IPS-18c (cell line): ENCODE data around the gene ANGPTL1.

Experiments used
- H3K4me3 ChIP-seq: 2 replicates; pipeline ENCODE4 v1.7.0; 2013; ENCODE audit warnings: low read depth, mild to moderate bottlenecking, low read length, moderate library complexity; ENCODE audit not compliant: insufficient read depth
- H3K9me3 ChIP-seq: one replicate; pipeline ENCODE4 v1.6.1; 2013; ENCODE audit warnings: mild to moderate bottlenecking, low read length, moderate library complexity; ENCODE audit not compliant: control insufficient read depth, insufficient read depth

The ANGPTL1 gene

GRCh38 chr1:178810585-178810984 is 60.3 kb downstream of the ANGPTL1 start:
- Histone ChIP-seq H3K4me3 (no peak overlapping the region), H3K9me3 (no peaks in the 10 kb centered on the region)

DNA sequence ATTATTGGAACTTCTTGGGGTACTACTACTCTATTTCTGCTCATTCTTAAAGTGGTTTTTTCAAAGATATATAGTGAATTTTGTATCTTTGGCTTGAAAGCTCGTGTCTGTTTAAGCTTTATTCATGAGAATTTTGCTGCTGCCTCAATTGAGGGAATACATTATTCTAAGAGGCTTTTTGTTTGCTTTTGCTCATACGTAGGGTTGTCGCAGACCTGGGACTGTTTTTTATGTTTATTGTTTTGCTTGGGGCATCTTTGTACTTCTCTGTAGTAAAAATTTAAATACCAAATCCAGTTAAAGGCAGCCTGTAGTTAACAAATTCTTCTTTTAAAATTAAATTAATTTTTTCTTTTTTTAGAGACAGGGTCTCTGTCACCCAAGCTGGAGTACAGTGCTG is 62.3 kb downstream of the ANGPTL1 start:
- Histone ChIP-seq H3K4me3 (no peak overlapping the region), H3K9me3 (no peaks in the 10 kb centered on the region)

DNA sequence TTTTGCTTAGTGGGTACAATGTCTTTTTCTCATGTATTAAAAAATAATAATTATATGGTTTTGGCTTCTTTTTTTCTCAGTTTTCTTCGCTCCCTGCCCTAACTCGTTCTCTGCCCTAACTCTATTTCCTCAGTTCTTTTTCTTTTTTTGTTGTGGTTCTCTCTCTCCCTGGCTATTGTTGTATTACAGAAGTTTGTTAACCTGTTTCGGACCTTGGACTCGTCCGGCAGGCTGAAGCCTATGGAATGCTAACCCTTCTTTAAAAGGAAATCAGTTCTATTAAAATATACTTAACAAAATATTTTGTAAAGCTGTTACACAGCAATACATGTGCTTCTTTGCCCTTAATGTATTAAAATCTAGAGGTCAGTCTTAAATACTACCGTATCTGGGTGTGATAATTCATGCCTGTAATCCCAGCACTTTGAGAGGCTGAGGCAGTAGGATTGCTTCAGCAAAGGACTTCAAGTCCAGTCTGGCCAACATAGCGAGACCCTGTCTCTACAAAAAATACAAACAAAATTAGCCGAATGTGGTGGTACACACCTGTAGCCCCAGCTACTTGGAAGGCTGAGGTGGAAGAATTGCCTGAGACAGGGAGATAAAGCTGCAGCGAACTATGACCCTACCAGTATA is 64.1 kb downstream of the ANGPTL1 start:
- no peak overlapping the region for H3K4me3 ChIP-seq
- H3K9me3 ChIP-seq, result no peaks in the 10 kb centered on the region

GRCh38 chr1:178802873-178803272 is 68.0 kb downstream of the ANGPTL1 start:
- Histone ChIP-seq H3K4me3 (no peak overlapping the region), H3K9me3 (no peaks in the 10 kb centered on the region)
